GM10248 (cell line): Measurements from ENCODE around the gene CERS6.

Experiments
- CTCF ChIA-PET: fragments of 300-600 bp; sonication (Branson Sonifier 250); formaldehyde crosslinking; extraction: SDS; loops from one replicate; lab custom pipeline; 2021; ENCODE audit warnings: antibody characterized with exemption; lab: Yijun Ruan, JAX
- POLR2A ChIA-PET: fragments of 350-650 bp; sonication (Branson Sonifier 250); formaldehyde crosslinking; extraction: SDS; loops from one replicate; lab custom pipeline; 2020; ENCODE audit warnings: antibody characterized with exemption; lab: Yijun Ruan, JAX
- DNase-seq: peaks from one replicate; pipeline ENCODE4 v3.0.0; 2012; ENCODE audit errors: extremely low spot score
- TF ChIP-seq, protein P1 (sequence below): IDR thresholded peaks from 2 replicates; pipeline ENCODE4 v1.5.1; 2012; ENCODE audit warnings: mild to moderate bottlenecking, low read depth; ENCODE audit errors: extremely low read depth, missing control alignments, control extremely low read depth

Gene CERS6

DNA sequence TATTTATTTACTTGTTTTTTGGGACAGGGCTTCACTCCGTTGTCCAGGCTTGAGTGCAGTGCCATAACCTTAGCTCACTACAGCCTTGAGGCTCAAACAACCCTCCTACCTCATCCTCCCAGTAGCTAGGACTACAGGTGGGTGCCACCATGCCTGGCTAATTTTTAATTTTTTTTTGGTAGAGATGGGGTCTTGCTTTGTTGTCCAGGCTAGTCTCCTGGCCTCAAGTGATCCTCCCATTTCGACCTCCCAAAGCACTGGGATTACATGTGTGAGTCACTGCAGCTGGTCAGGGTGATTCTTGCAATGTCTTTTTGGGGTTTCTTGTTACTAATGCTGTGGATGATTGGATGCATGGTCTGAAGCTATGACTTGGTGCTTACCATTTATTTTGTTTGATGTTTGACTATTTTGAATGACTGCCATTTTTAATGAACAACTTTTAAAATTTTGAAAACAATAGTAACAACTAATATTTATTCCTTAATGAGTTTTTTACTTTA lies 6.5 kb downstream of the CERS6 start:
- POLR2A ChIA-PET, result no interaction called here
- no peak for DNase-seq
- TF ChIP-seq, protein P1, sequence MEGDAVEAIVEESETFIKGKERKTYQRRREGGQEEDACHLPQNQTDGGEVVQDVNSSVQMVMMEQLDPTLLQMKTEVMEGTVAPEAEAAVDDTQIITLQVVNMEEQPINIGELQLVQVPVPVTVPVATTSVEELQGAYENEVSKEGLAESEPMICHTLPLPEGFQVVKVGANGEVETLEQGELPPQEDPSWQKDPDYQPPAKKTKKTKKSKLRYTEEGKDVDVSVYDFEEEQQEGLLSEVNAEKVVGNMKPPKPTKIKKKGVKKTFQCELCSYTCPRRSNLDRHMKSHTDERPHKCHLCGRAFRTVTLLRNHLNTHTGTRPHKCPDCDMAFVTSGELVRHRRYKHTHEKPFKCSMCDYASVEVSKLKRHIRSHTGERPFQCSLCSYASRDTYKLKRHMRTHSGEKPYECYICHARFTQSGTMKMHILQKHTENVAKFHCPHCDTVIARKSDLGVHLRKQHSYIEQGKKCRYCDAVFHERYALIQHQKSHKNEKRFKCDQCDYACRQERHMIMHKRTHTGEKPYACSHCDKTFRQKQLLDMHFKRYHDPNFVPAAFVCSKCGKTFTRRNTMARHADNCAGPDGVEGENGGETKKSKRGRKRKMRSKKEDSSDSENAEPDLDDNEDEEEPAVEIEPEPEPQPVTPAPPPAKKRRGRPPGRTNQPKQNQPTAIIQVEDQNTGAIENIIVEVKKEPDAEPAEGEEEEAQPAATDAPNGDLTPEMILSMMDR, result no peak
- CTCF ChIA-PET, result interaction anchor here (1.4 kb wide), 1 partner anchor 11 kb away, joined by 3 read pairs; no protein-coding TSS in a partner anchor

DNA sequence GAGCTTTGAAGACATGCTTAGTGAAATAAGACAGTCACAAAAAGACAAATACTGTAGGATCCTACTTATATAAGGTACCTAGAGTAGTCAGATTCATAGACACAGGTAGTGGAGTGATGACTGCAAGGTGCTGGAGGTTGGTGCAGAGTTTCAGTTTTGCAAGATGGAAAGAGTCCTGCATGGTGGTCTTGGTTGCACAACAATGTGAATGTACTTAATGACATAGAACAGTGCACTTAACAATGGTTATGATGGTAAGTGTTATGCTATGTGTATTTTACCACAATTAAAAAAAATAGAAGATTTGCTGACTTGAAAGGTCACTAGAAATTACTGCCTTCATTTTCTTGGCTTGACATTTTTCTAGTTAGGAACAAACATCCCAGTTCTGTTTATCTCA lies 9.5 kb downstream of the CERS6 start:
- TF ChIP-seq, protein P1, result no peak
- ChIA-PET POLR2A (no interaction called here), CTCF (no interaction called here)

DNA sequence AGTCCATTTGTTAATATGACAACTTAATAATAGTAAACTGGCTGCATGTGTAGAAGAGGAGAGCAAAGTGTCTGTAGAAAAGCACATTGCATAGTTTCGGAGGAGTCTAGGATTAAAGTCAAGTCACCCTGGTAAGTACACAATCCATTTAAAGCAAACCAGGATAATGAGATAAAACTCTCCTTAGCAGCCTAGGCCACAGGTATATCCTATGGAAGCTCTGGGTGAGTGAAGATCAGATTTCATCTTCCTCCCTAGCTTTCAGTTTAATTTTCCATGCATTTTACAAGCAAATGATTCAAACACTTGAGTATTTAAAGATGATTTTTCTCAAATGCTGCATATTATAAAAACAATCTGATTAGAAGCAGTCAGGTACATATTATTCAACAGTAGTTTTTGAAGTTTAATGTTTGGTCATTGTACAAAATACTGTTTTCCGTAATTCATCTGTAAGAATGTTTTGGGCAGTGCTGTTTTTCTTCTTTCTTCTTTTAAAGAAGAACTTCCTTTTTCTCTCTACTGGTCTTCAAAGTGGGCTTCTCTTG lies 10.2 kb downstream of the CERS6 start:
- no peak for DNase-seq
- TF ChIP-seq, protein P1, result no peak
- POLR2A ChIA-PET, result no interaction called here
- CTCF ChIA-PET, result interaction anchor here (0.7 to 2.2 kb wide), 3 partner anchors 9 to 24 kb away, joined by 3 to 10 read pairs (median 5); no protein-coding TSS in a partner anchor

More for the DNA sequence above, 9.5 kb downstream of the CERS6 start:
- no peak for DNase-seq

DNA sequence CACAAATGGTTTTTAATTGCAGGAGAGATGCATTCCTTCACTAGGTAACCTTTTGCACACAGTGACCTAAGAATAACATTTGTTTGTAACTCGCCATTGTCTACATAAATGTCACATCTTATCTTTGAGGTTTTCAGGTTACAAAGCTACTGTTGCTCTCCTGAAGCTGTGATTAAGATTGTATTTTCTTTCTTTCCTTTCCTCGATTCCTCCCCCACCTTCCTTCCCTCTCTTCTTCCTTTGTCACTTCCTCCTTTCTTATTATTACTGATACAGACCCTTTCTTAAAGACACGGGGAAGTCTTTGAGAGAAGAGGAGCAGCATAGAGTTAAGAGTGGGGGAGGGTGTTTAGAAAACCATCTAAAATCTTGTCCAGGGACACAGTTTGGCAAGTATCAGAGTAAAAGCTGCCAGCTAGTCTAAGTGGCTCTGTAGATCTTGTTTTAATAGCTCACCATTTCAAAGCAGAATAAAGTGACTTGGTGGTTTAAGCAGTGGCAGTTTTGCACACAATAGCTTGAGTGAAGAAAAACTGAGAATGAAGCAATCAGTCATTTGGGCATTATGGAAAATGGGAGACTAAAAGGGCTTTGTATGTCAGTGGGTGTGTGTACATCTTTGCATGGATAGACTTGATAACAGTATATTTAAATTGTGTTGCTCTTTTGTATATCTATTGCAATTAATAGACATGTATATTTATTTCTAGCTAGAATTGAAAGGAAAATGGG lies 10.9 kb downstream of the CERS6 start:
- no peak for DNase-seq
- POLR2A ChIA-PET, result interaction anchor here (0.6 kb wide), 1 partner anchor 31 kb away, joined by 3 read pairs; no protein-coding TSS in a partner anchor
- TF ChIP-seq, protein P1, result no peak
- CTCF ChIA-PET, result interaction anchor here (1.0 to 2.2 kb wide), 5 partner anchors 9 to 27 kb away, joined by 3 to 10 read pairs (median 4); no protein-coding TSS in a partner anchor

DNA sequence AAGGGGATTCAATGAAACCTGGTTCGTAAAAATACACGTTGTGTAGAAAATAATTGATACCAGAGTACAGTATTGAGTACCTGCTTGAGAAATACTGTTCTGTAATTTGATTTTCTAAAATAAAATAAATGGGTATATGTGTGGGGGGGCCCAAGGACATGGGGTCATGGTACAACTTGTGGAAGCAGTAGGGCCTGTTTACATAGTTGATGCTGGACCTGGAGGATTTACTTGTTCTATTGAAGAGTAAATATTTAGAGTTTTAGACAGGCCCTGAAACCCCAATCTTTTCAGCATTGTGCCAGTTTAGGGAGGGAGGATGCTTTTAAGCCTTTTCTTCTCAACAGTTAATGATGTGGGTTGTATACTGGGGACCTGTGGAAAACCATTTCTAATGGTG lies 11.7 kb downstream of the CERS6 start:
- TF ChIP-seq, protein P1, result no peak
- POLR2A ChIA-PET, result interaction anchor here (0.6 kb wide), 1 partner anchor 32 kb away, joined by 3 read pairs; no protein-coding TSS in a partner anchor
- DNase-seq, result no peak
- CTCF ChIA-PET, result interaction anchor here (1.0 to 2.2 kb wide), 5 partner anchors 8 to 27 kb away, joined by 3 to 10 read pairs (median 4); no protein-coding TSS in a partner anchor

DNA sequence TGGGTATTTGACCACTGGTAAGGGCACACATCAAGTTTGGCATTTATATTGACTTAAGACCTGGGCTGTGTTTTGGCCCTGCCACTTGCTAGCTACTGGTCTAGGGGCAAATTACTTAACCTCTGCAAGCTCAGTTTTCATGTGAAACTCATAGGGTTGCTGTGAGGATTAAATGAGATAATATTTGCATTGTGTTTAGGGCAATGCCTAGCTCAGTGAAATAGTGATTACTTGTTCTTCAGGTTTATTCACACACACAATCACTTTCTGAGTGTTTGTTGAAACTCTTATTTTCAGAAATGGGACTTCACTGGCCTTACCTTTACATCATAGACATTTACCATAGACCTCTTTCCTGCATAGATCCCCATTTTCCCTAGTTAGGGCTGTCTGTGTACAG lies 12.3 kb downstream of the CERS6 start:
- TF ChIP-seq, protein P1, result no peak
- no peak for DNase-seq
- POLR2A ChIA-PET, result no interaction called here
- CTCF ChIA-PET, result interaction anchor here (1.3 to 3.9 kb wide), 3 partner anchors 11 to 21 kb away, joined by 4 to 30 read pairs (median 10); no protein-coding TSS in a partner anchor
